NCI-H82 (cell line): ENCODE data around the gene TREX2.

Source experiments
- DNase-seq: peaks from one replicate; lab custom pipeline; 2025; lab: John Stamatoyannopoulos, UW

TREX2 gene

DNA sequence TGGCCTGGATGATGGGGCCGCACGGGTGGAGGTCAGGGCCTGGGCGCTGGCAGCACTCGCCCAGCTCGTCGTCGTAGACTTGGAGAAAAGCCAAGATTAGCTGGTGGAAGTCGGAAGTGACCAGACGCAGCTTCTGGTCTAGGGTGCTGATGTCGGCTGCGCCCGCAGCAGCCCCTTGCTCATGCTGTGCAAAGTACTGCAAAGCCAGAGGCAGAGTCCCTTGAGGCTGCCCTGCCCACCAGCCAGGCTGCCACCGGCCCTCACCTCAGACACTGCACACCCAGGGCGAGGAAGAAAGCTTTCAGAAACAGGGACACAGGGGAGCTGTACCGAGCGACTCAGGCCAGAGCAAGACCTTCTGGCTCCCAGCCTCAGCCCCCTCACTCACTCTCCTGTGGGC lies 9.7 kb upstream of the TREX2 start:
- no peak for DNase-seq

GRCh38 chrX:153454901-153455550 lies 9.2 kb upstream of the TREX2 start:
- DNase-seq: no peak

- no peak for DNase-seq
These were observed 5.1 kb upstream of the TREX2 start for GRCh38 chrX:153450949-153451277.

- DNase-seq: no peak
These were observed 4.5 kb upstream of the TREX2 start for GRCh38 chrX:153450114-153450948.

DNA sequence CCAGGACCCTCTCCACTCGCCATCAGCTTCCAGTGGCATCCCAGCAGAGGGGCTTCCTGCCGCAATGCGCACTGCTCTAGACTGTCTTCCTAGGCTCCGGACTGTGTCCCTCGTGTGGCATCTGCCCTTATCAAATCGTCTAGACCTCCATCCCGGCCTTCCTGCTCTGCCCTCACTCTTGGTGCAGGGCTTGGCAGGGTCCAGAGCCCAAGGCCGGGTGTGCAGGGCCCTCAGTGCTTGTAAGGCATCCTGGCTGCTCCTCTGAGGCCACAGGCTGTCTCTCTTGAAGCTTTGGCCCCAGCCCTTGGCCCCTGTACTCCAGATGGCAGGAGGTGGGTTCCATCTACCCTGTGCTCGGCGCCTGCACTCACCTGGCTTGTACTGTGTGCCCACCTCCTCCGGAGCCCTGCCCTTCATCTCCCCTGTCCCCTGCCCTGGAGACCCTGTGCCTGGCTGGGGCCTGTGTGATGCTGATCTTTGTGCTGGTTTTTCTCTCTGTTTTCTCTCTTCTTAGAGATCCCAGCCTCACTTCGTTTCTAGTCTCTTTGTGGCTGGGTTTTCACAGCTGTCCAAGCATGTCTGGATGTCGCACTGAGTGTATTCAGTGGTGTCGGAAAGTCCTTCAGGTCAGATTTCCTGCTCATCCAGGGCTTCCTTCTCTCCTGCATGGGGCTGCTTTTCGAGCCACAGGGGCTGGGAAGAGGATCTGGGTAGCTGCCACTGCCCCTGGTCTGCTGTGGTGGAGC lies 3.7 kb upstream of the TREX2 start:
- no peak for DNase-seq

GRCh38 chrX:153448556-153449367 lies 2.9 kb upstream of the TREX2 start:
- no peak for DNase-seq

- DNase-seq: no peak
These were observed 1.7 kb upstream of the TREX2 start for GRCh38 chrX:153447581-153447960.

DNA sequence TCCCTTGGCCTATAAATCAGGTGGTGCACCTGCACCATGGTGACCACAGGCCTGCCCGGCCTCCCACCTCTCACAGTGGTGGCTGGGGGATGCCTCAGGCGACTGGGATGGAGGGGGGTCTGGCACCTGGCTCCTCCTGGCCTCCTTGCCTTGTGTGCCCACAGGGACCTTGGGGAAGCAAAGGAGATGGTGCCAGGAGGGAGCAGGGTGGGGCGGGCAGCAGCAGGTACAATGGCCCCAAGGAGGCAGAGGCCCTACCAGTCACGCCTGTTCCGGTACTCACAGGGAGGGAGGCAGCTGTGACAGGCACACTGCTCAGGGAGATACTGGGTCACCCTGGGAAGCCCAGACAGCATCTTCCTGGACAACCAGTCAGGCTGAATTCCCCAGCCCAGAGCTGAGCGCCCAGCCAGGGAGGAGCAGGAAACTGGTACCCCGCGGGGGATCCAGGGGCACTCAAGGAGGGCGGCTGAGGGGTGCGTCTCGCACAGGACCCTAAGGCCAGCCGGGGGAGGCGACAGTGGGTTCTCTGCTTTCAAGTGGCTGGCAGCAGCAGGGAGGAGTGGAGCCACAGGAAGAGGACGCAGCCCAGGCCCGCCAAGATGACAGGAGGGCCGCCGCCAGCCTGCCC lies 1.2 kb upstream of the TREX2 start:
- no peak for DNase-seq

DNA sequence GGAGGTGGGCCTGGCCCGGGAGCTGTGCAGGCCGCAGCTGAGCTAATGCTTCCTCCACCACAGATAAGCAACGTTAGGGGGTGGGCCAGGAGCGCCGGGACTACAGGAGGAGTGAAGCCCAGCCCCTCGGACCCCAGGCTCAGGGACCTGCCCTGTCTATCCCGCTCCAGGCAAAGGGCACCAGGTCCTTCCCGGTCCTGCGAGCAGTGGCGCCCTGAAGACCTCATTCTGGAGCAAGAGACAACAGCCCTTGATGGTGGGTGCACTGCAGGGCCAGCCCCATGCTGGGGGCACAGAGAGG lies 730 bp upstream of the TREX2 start:
- DNase-seq: no peak

DNA sequence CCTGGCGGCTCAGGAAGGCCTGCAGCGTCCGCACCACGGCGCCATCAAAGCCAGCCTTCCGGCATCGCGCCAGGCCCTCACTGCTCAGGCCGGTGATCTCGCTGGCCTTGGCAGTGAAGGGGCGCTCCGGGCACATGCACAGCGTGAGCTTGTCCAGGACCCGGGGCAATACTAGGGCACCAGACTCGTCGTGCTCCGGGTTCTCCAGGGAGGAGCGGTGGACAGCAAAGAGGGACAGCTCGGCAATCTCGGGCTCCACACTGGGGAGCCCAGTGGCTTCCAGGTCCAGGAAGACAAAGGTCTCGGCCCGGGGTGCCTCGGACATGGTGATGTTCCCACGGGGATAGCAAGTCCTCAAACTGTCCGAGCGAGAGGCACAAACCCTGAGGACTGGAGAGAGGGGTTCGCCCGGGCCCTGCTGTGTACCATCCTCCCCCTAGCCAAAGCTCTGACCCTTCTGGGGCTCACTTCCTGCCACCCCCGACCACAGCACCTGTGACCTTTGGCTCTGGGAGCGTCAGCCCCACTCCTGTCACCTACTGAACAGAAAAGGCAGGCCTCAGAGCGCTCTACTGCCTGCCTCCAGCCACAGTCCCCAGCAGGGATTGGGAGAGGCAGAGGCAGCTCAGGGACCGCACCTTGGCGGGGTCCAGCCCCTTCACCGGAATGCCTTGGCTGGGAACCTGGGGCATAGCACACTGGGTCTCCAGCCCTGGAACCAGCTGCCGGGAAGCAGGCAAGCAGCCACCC lies 575 bp downstream of the TREX2 start:
- no peak for DNase-seq

DNA sequence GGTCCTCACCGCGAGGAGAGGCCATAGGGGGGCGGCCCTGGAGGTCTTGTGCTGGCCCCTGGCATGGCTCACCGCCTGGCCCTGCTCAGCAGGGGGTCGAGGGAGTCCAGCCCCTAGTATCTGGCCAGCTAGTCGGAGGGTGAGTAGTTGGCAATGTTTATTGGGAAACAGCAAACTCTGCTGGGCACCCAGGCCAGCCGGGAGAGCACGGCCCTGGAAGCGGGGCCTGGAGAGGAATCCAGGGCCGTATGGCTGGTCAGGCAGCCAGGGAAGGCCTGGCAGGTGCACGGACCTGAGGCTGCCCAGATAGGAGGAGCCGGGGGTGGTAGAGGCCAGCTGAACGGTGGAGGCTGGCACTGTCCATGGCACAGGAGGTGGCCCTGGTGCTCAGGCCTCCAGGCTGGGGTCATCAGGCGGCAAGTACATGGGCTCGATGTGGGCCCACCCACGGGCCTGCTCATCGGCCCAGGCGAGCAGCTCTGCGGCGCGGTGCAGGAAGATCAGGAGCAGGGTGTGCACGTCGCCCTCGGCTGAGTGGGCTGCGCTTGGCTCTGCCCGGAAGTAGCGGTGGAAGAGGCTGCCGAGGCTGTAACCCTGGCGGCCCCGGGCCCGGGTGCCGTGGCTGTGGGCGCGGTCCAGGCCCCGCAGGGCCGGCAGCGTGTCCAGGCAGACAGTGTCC lies 1.4 kb downstream of the TREX2 start:
- no peak for DNase-seq

DNA sequence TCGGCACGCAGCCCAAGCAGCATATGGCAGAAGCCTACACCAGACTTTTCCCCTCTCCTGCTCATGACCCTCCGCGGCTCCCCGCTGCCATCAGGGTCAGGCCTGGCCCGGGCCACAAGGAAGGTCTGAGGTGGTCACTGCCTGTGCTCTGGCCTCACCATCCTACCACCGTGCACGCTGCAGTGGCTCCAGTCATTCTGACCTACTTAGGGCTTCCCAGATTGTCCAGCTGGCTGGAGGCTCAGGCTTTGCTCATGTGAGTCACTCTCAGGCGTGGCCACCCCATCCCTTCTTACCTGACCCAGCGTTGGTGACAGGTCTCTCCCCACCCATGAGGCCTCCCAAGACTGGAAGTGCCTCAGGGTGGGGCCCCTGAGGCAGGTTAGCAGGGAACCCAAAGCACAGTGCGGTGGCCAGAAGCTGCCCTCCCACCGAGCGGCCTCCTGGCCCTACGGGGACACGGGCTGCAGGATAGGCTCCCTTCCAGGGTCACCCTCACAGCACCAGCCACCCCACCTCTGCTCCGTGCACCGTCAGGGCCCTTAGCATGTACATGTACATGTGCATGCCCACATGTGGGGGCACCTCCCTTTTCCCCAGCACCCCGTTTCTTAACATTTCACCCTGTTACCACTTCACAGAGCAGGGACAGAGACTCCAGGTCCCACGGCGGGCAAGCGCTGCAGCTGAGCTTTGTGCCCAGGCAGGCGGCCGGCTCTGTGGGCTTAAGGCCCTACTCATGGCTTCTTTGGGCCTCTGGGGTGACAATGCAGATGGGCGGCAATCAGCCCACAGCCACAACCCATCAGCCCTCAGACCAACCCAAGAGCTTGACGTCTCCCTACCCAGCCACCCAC lies 2.2 kb downstream of the TREX2 start:
- no peak for DNase-seq

- DNase-seq: no peak
These were observed 3.4 kb downstream of the TREX2 start for GRCh38 chrX:153442463-153442862.

GRCh38 chrX:153441981-153442380 lies 3.9 kb downstream of the TREX2 start:
- DNase-seq: no peak

DNA sequence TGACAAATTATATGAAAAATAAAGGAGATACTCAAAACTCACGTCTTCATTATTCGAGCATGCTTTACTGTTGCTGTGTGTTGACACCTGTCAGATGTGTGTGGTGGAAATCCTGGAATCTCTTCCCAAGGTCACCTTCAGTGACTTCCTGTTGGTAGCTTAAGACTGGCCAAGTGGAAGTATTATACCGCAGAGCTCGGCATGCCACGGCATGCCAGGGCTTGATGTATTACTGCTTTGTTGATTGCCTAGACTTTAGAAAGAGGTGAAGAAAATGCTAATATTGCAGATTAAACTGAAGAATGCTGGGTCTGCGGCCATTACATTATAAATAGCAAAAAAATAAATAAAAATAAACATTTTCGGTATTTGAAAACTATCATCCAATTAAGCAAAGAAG lies 4.6 kb downstream of the TREX2 start:
- no peak for DNase-seq

GRCh38 chrX:153440556-153441135 lies 5.2 kb downstream of the TREX2 start:
- DNase-seq: no peak

DNA sequence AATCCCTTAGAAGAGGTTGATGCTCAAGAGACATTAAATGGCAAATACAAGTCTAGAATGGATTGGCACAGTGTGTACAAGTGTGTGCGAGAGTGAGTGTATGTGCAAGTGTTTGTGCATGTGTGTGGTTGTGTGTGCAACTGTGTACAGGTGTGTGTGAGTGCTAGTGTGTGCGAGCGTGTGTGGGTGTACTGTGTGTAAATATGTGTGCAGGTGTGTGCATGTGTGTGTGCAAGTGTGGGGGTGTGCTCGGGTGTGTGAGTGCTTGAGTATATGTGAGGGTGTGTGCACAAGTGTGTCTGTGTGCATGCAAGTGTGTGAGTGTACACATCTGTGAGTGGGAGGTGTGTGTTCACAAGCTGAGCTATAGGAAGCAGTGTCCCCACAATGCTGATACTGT lies 5.9 kb downstream of the TREX2 start:
- DNase-seq: no peak

- peak; percentile 51 for DNase-seq
These were observed 7.3 kb downstream of the TREX2 start for GRCh38 chrX:153438532-153438931.

GRCh38 chrX:153435845-153436244 lies 10.0 kb downstream of the TREX2 start:
- no peak for DNase-seq
